ENCODE results near the gene OTOG. TPM values are rescaled to one million over a fixed set of nuclear protein-coding genes. Genes with fewer than 3 reads are reported as not detected.

The OTOG gene
- polyA plus RNA-seq, 4 donors: 0.22 to 0.75 (median 0.29) TPM

DNA sequence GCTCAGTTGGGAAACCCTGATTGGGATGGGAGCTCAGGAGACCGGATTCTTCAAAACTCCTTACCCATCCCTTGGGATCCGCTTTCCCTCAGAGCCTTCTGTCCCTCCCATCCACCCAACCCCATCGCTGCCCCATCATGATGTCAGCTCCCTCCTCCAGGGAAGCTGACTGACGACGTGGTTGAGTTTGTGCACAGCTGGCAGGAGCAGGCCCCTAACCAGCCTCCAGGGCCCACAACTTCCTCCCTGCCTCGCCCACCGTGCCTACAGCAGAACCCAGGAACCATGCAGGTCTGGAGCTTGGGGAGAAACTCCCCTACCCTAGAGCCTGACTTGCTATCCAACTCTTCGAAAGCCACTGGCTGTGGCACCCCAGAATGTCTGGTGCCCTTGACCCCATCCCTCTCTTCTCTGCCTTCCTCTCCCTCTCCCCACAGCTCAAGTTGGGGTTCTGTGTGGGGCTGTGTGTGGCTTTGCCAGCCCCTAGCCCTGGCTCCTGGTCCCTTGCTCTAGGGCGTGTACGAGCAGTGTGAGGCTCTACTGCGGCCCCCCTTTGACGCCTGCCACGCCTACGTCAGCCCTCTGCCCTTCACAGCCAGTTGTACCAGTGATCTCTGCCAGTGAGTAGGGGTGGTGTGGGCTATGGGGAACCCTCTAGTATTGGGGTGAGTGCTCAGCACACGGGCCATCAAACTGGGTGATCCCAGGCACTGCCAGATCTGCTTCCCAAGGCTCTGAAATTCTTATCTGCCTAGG, 11.1 kb downstream of the OTOG start:
- DNase-seq (ENCODE audit: low read depth in 4 of 4, low spot score in 3 of 4): no peak

GRCh38 chr11:17558916-17559315, 11.9 kb downstream of the OTOG start:
- DNase-seq (ENCODE audit: low read depth in 4 of 4, low spot score in 3 of 4): no peak

GRCh38 chr11:17559341-17560087, 12.5 kb downstream of the OTOG start:
- DNase-seq (ENCODE audit: low read depth in 4 of 4, low spot score in 3 of 4): no peak

DNA sequence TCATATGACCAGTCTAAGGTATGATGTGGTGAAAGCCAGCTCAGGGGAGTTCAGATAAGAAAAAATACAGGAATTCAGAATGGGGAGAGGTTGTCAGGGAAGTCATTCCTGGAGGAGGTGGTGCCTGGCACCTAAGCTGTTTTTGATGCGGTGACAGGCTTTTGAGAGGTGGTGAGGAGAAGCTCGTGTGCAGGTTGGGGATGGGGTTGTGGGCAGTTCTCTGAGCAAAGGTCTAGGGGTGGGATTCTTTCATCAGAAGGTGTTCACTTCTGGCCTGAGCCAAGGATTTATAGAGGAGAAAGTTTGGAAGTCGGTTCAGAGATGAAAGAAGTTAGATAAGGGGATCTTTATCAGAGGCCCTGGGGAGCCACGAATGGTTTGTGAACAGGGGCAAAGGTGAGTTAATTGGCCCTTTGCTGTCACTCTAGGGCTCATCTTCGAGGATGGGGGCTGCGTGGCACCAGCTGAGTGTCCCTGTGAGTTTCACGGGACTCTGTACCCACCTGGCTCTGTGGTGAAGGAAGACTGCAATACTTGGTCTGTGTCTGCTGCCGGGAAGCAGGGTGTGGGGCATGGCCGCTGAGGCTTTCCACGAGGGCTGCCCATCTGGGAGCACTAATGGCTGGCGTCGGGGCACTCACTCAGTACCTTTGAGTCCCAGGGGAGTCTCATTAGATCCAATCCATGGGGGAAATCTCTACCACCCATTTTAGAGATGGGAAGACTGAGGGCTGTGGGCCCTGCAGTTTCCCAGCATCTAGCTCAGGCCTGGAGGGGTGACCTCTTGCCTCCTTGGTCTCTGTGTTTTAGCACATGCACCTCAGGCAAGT, 13.4 kb downstream of the OTOG start:
- DNase-seq (ENCODE audit: low read depth in 4 of 4, low spot score in 3 of 4): no peak

DNA sequence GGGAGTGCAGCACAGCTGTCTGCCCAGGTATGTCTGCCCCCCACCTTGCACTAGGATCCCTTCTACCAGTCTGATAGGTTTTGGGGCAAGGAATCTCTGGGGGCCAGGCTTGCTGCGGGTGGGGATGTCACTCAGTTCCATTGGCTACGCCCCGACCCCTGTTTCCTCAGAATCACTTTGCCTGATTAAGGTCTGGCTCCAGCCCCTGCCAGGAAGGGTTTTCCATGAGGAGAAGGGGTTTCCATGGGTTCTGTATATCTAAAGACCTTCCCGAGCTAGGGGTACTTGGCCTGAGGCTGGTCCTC, 14.0 kb downstream of the OTOG start:
- no peak for DNase-seq (ENCODE audit: low read depth in 4 of 4, low spot score in 3 of 4)

DNA sequence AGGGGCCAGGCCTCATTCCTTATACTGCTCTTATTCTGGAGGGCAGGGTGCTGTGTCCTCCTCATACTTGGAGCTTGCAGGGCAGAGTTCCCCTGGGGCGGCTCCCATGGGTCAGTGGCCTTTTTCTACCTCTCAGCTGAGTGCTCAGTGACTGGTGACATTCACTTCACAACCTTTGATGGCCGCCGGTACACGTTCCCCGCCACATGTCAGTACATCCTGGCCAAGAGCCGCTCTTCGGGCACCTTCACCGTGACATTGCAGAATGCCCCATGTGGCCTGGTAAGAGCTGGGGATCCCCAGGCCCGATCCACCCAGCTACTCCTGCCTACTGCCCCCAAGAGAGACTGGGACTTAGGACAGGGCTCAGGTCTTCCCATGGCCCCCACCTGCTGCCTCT, 14.5 kb downstream of the OTOG start:
- DNase-seq (ENCODE audit: low read depth in 4 of 4, low spot score in 3 of 4): no peak

GRCh38 chr11:17563231-17563646, 16.2 kb downstream of the OTOG start:
- no peak for DNase-seq (ENCODE audit: low read depth in 4 of 4, low spot score in 3 of 4)

DNA sequence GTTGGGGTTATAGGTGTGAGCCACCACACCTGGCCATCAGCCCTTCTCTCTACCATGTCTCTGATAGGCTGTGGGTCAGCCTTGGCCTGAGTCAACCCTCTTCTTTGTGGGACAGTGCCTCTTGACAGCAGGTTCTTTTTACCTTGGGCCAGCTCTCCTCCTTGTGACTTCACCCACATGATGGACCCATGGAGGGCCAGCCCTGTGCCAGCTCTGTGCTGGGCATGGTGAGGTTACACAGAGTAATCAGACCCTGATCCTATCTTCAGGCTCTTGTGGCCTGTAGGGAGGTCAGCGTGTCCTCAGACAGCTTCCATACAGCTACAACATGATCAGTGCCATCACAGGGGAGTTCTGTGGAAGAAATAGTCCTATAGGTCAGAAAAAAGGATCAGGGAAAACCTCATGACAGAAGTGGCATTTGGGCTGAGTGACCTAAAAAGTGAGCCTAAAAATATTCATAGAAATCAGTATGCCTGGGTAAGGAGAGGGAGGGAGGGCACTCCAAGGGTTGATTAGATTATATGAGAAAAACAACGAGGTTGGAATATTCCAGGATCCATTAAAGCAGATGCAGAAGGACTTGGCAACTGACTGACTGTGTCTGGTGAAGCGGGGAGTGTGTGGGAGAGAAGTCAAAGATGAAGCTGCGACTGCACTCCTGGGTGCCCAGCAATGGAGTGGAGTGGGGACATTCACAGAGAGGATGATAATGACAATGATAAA, 17.1 kb downstream of the OTOG start:
- no peak for DNase-seq (ENCODE audit: low read depth in 4 of 4, low spot score in 3 of 4)

DNA sequence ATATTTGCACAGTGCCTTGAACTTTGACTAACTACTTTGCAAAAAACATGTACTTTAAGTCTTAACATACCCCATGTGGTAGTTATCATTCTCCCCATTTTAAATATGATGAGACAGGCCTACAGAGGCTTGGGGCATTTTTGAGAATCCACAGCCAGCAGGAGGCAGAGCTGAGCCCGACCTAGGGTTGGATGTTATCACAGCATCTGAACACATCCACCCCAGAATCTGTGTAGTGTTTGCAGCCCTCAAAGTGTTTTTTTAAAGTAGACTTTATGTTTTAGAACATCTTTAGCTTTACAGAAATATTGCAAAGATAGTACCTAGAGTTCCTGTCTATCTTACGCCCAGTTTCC, 17.6 kb downstream of the OTOG start:
- no peak for DNase-seq (ENCODE audit: low read depth in 4 of 4, low spot score in 3 of 4)

GRCh38 chr11:17568944-17569343, 21.9 kb downstream of the OTOG start:
- no peak for DNase-seq (ENCODE audit: low read depth in 4 of 4, low spot score in 3 of 4)

DNA sequence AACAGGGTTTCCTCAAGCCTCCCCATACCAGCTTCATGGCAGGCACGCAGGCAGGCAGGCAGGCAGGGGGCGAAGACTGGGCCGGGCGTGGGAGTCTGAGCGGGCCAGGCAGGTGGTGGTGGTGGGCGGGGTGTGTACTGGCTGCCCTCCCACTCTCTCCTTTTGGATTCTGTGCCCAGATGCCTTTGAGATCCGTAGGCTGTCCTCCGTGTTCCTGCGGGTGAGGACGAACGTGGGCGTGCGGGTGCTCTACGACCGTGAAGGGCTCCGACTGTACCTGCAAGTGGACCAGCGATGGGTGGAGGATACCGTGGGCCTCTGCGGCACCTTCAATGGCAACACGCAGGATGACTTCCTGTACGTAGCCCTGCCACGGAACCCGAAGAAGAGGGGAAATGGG, 23.0 kb downstream of the OTOG start:
- DNase-seq (ENCODE audit: low read depth in 4 of 4, low spot score in 3 of 4): no peak

DNA sequence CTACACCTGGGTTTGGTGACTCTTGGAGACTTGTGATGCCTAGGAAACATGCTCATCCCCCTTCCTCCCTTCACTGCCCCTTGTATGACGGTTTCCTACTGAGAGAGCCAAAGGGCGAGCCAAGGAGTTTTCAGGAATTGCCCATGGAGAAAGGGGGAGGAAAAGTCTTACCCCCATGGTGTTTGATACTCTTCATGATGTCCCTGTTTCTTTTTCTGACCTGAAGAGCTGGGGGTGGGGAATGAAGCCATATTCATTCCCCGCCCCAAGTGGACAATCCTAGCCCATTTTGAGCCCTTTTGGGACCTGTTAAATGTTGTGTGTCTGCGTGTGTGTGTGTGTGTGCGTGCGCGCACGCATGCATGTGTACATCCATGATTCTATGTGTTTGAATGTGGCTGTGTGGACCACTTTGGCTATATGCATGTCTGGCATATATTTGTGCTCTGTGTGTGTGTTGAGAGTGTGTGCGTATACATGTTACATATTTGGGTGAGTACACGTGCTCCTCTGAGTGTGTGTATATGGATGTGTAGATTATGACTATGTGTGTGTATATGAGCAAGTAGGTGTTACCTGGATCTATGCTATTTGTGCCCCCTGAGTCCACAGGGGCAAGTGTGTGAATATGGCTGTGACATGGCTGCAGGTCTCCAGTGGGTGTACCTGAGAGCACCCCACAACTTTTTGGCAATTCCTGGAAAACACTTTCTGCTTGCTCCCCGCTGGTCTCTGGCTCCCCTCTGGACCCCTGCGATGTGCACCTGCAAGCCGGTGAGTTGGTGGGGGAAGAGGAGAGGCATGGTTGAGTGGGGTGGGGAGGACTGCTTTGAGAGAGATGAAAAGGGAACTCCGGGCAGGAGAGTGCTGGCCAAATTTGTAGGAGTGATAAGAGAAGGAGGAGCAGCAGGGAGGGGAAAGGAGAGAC, 24.6 kb downstream of the OTOG start:
- no peak for DNase-seq (ENCODE audit: low read depth in 4 of 4, low spot score in 3 of 4)

GRCh38 chr11:17572359-17572690, 25.3 kb downstream of the OTOG start:
- no peak for DNase-seq (ENCODE audit: low read depth in 4 of 4, low spot score in 3 of 4)

GRCh38 chr11:17572791-17573460, 25.9 kb downstream of the OTOG start:
- DNase-seq (ENCODE audit: low read depth in 4 of 4, low spot score in 3 of 4): no peak

DNA sequence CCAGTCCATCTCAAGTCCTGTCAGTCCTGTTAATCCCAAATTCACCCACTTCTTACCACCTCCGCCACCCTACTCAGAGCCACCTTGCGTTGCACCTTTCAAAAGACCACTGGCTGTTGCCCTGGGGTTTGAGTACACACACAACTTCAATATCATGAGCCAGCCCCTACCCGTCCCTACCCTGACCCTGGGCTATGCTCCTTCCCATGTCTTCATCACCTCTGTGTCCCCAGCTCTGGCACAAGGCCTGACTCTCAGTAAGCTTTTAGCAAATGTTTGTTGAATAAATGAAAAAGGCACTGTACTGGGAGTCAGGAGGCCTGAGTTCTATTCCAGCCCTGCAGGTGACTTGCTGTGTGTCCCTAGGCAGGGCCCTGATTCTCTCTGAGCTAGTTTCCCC, 26.5 kb downstream of the OTOG start:
- no peak for DNase-seq (ENCODE audit: low read depth in 4 of 4, low spot score in 3 of 4)

- DNase-seq (ENCODE audit: low read depth in 4 of 4, low spot score in 3 of 4): no peak
These were observed 27.4 kb downstream of the OTOG start for GRCh38 chr11:17574141-17575091.

- DNase-seq (ENCODE audit: low read depth in 4 of 4, low spot score in 3 of 4): no peak
These were observed 28.7 kb downstream of the OTOG start for GRCh38 chr11:17575431-17576425.
